Measurements from ENCODE around the gene SECTM1. TPM values are rescaled to one million over a fixed set of nuclear protein-coding genes. Genes with fewer than 3 reads are reported as not detected.

SECTM1 gene
- total RNA-seq, 5 donors from 2014 or later (not counting 1 experiment from before 2014, with no cell fraction given) = 1.3 to 5.1 (median 4.4) TPM

GRCh38 chr17:82300707-82301270 is 32.8 kb downstream of the SECTM1 start:
- H3K36me3 Mint-ChIP-seq = no peaks in the 10 kb centered on the region
- CTCF ChIA-PET = interaction anchor here (0.6 to 1.9 kb wide), 5 partner anchors 8 to 32 kb away, joined by 3 to 6 read pairs (median 3); partner anchors contain the start of gene CD7 (in 2 of the 2)
- Histone ChIP-seq H3K4me3 (ENCODE audit: control insufficient read depth in 1 of 2, extremely low read depth in 1 of 2, low read length in 1 of 2) (no peak overlapping the region), H3K9me3 (no peaks in the 10 kb centered on the region), H3K4me1 (ENCODE audit: control insufficient read depth in 1 of 2, extremely low read depth in 1 of 2, insufficient read depth in 2 of 2, low read length in 2 of 2) (peaks cover 61 to 97% of the 10 kb centered on the region in 2 experiments), H3K27me3 (replicated peaks in 1 of 2; ENCODE audit: control insufficient read depth in 2 of 2, extremely low read depth in 1 of 2, insufficient read depth in 2 of 2, low read length in 1 of 2) (no peaks in the 10 kb centered on the region), H3K27ac (ENCODE audit: low read length) (peak overlapping the region; percentile 56), H3K36me3 (ENCODE audit: control insufficient read depth in 2 of 2, extremely low read depth in 1 of 2, insufficient read depth in 1 of 2, low read length in 1 of 2) (no peaks in the 10 kb centered on the region)
- peaks cover 87 to 90% (median 89%) of the 10 kb centered on the region in 3 donors for H3K4me1 Mint-ChIP-seq
- POLR2A ChIA-PET = interaction anchor here in 1 of 2 donors (0.6 to 0.7 kb wide), 2 partner anchors 16 to 46 kb away, joined by 4 read pairs; partner anchors contain the start of gene CD7
- ATAC-seq (replicated peaks in 1 of 4) (no peak), DNase-seq (peak in 33 of 35 experiments; percentile 42 to 80 (median 60))
- H3K4me3 Mint-ChIP-seq = peak overlapping the region; percentile 21 to 91 (median 28)
- H3K27me3 Mint-ChIP-seq = no peaks in the 10 kb centered on the region
- peak overlapping the region; percentile 100 for H3K27ac Mint-ChIP-seq
- H3K9me3 Mint-ChIP-seq = no peaks in the 10 kb centered on the region
- WGBS (ENCODE audit: insufficient coverage) = 35% methylated on average over 19 of the region's 21 CpGs

- Histone ChIP-seq H3K27ac (ENCODE audit: low read length) (peak overlapping the region; percentile 100), H3K27me3 (replicated peaks in 1 of 2; ENCODE audit: control insufficient read depth in 2 of 2, extremely low read depth in 1 of 2, insufficient read depth in 2 of 2, low read length in 1 of 2) (no peaks in the 10 kb centered on the region), H3K4me3 (ENCODE audit: control insufficient read depth in 1 of 2, extremely low read depth in 1 of 2, low read length in 1 of 2) (no peak overlapping the region), H3K9me3 (no peaks in the 10 kb centered on the region), H3K4me1 (ENCODE audit: control insufficient read depth in 1 of 2, extremely low read depth in 1 of 2, insufficient read depth in 2 of 2, low read length in 2 of 2) (peaks cover 56 to 92% of the 10 kb centered on the region in 2 experiments), H3K36me3 (ENCODE audit: control insufficient read depth in 2 of 2, extremely low read depth in 1 of 2, insufficient read depth in 1 of 2, low read length in 1 of 2) (no peaks in the 10 kb centered on the region)
- ATAC-seq (replicated peaks in 1 of 4) (no peak), DNase-seq (no peak)
- no peaks in the 10 kb centered on the region for H3K27me3 Mint-ChIP-seq
- peak overlapping the region; percentile 54 to 91 (median 56) for H3K4me3 Mint-ChIP-seq
- ChIA-PET POLR2A (interaction anchor here in 1 of 2 donors (0.7 kb wide), 1 partner anchor 17 kb away, joined by 4 read pairs; the partner anchor contains the start of gene CD7), CTCF (interaction anchor here (0.6 to 1.9 kb wide), 7 partner anchors 11 to 263 kb away, joined by 3 to 6 read pairs (median 3); partner anchors contain the start of genes CD7 (in 1 of the 2) and DCXR (in 1 of the 2))
- peaks cover 85 to 89% (median 88%) of the 10 kb centered on the region in 3 donors for H3K4me1 Mint-ChIP-seq
- H3K27ac Mint-ChIP-seq = peak overlapping the region; percentile 100
- no peaks in the 10 kb centered on the region for H3K9me3 Mint-ChIP-seq
- H3K36me3 Mint-ChIP-seq = no peaks in the 10 kb centered on the region
- WGBS (ENCODE audit: insufficient coverage) = 90% methylated on average over 2 of the region's 13 CpGs
These were observed 33.3 kb downstream of the SECTM1 start for GRCh38 chr17:82300228-82300627.

GRCh38 chr17:82299452-82299851 is 34.1 kb downstream of the SECTM1 start:
- no peaks in the 10 kb centered on the region for H3K27me3 Mint-ChIP-seq
- H3K4me3 ChIP-seq (ENCODE audit: control insufficient read depth in 1 of 2, extremely low read depth in 1 of 2, low read length in 1 of 2) = no peak overlapping the region
- H3K36me3 ChIP-seq (ENCODE audit: control insufficient read depth in 2 of 2, extremely low read depth in 1 of 2, insufficient read depth in 1 of 2, low read length in 1 of 2) = no peaks in the 10 kb centered on the region
- H3K27me3 ChIP-seq (replicated peaks in 1 of 2; ENCODE audit: control insufficient read depth in 2 of 2, extremely low read depth in 1 of 2, insufficient read depth in 2 of 2, low read length in 1 of 2) = no peaks in the 10 kb centered on the region
- no peaks in the 10 kb centered on the region for H3K9me3 Mint-ChIP-seq
- H3K27ac Mint-ChIP-seq = peak overlapping the region; percentile 100
- H3K4me1 ChIP-seq (ENCODE audit: control insufficient read depth in 1 of 2, extremely low read depth in 1 of 2, insufficient read depth in 2 of 2, low read length in 2 of 2) = peaks cover 54 to 84% of the 10 kb centered on the region in 2 experiments
- no peaks in the 10 kb centered on the region for H3K9me3 ChIP-seq
- ChIA-PET CTCF (interaction anchor here in 1 of 2 donors (1.1 to 1.9 kb wide), 3 partner anchors 11 to 22 kb away, joined by 3 to 6 read pairs (median 3); partner anchors contain the start of gene CD7), POLR2A (no interaction called here)
- ATAC-seq (replicated peaks in 1 of 4) (no peak), DNase-seq (peak in 4 of 35 experiments; percentile 26 to 42 (median 36))
- WGBS (ENCODE audit: insufficient coverage) = 50% methylated on average over 2 of the region's 10 CpGs
- H3K27ac ChIP-seq (ENCODE audit: low read length) = peak overlapping the region; percentile 100
- H3K36me3 Mint-ChIP-seq = no peaks in the 10 kb centered on the region
- peak overlapping the region; percentile 91 to 95 (median 94) for H3K4me3 Mint-ChIP-seq
- H3K4me1 Mint-ChIP-seq = peaks cover 84 to 87% (median 87%) of the 10 kb centered on the region in 3 donors

- peak overlapping the region; percentile 100 for H3K27ac Mint-ChIP-seq
- no peaks in the 10 kb centered on the region for H3K36me3 ChIP-seq (ENCODE audit: control insufficient read depth in 2 of 2, extremely low read depth in 1 of 2, insufficient read depth in 1 of 2, low read length in 1 of 2)
- no peaks in the 10 kb centered on the region for H3K27me3 Mint-ChIP-seq
- CTCF ChIA-PET = interaction anchor here in 1 of 2 donors (0.6 to 1.5 kb wide), 5 partner anchors 12 to 98 kb away, joined by 3 to 5 read pairs (median 4); partner anchors contain the start of gene CSNK1D
- H3K4me3 Mint-ChIP-seq = peak overlapping the region; percentile 91 to 95 (median 94)
- peaks cover 88 to 92% (median 91%) of the 10 kb centered on the region in 3 donors for H3K4me1 Mint-ChIP-seq
- ATAC-seq (replicated peaks in 1 of 4) (peak in 1 of 4 experiments; percentile 13), DNase-seq (peak in 5 of 35 experiments; percentile 17 to 48 (median 38))
- no peaks in the 10 kb centered on the region for H3K36me3 Mint-ChIP-seq
- H3K4me1 ChIP-seq (ENCODE audit: control insufficient read depth in 1 of 2, extremely low read depth in 1 of 2, insufficient read depth in 2 of 2, low read length in 2 of 2) = peaks cover 52 to 83% of the 10 kb centered on the region in 2 experiments
- H3K9me3 ChIP-seq = no peaks in the 10 kb centered on the region
- no peaks in the 10 kb centered on the region for H3K9me3 Mint-ChIP-seq
- peak overlapping the region; percentile 77 to 85 for H3K4me3 ChIP-seq (ENCODE audit: control insufficient read depth in 1 of 2, extremely low read depth in 1 of 2, low read length in 1 of 2)
- H3K27ac ChIP-seq (ENCODE audit: low read length) = peak overlapping the region; percentile 100
- POLR2A ChIA-PET = interaction anchor here in 1 of 2 donors (0.7 to 1.8 kb wide), 3 partner anchors 22 to 172 kb away, joined by 3 to 4 read pairs (median 3); no protein-coding TSS in a partner anchor
- 57% methylated on average over 14 of the region's 27 CpGs for WGBS (ENCODE audit: insufficient coverage)
- H3K27me3 ChIP-seq (replicated peaks in 1 of 2; ENCODE audit: control insufficient read depth in 2 of 2, extremely low read depth in 1 of 2, insufficient read depth in 2 of 2, low read length in 1 of 2) = no peaks in the 10 kb centered on the region
These were observed 34.8 kb downstream of the SECTM1 start for GRCh38 chr17:82298538-82299421.

GRCh38 chr17:82297714-82298537 is 35.6 kb downstream of the SECTM1 start:
- ChIA-PET POLR2A (interaction anchor here in 1 of 2 donors (0.6 to 1.8 kb wide), 7 partner anchors 23 to 171 kb away, joined by 3 to 4 read pairs (median 3); no protein-coding TSS in a partner anchor), CTCF (interaction anchor here (0.6 to 1.5 kb wide), 7 partner anchors 23 to 338 kb away, joined by 3 to 5 read pairs (median 4); partner anchors contain the start of gene CSNK1D (in 1 of the 2))
- peak; percentile 71 to 98 (median 96) for DNase-seq
- Histone ChIP-seq H3K27ac (ENCODE audit: low read length) (peak overlapping the region; percentile 100), H3K36me3 (ENCODE audit: control insufficient read depth in 2 of 2, extremely low read depth in 1 of 2, insufficient read depth in 1 of 2, low read length in 1 of 2) (no peaks in the 10 kb centered on the region), H3K4me1 (ENCODE audit: control insufficient read depth in 1 of 2, extremely low read depth in 1 of 2, insufficient read depth in 2 of 2, low read length in 2 of 2) (peaks cover 46 to 79% of the 10 kb centered on the region in 2 experiments), H3K4me3 (ENCODE audit: control insufficient read depth in 1 of 2, extremely low read depth in 1 of 2, low read length in 1 of 2) (peak overlapping the region; percentile 77 to 85), H3K9me3 (no peaks in the 10 kb centered on the region), H3K27me3 (replicated peaks in 1 of 2; ENCODE audit: control insufficient read depth in 2 of 2, extremely low read depth in 1 of 2, insufficient read depth in 2 of 2, low read length in 1 of 2) (no peaks in the 10 kb centered on the region)
- H3K36me3 Mint-ChIP-seq = no peaks in the 10 kb centered on the region
- ATAC-seq (replicated peaks in 1 of 4) = peak; percentile 78 to 82 (median 80)
- no peaks in the 10 kb centered on the region for H3K27me3 Mint-ChIP-seq
- H3K4me1 Mint-ChIP-seq = peaks cover 84 to 86% (median 85%) of the 10 kb centered on the region in 3 donors
- peak overlapping the region; percentile 100 for H3K27ac Mint-ChIP-seq
- H3K4me3 Mint-ChIP-seq = peak overlapping the region; percentile 91 to 95 (median 94)
- WGBS (ENCODE audit: insufficient coverage) = 0% methylated on average over 14 of the region's 36 CpGs
- H3K9me3 Mint-ChIP-seq = no peaks in the 10 kb centered on the region

Measured in T-cell (primary cell).